Chondrocyte (in vitro differentiated cells): Measurements from ENCODE around the gene TNRC6C. TPM values are rescaled to one million over a fixed set of nuclear protein-coding genes. Genes with fewer than 3 reads are reported as not detected.

Source experiments
- DNase-seq: peaks from one replicate; pipeline ENCODE4 v3.0.0; 2021; ENCODE audit warnings: mixed read lengths, low spot score
- H3K27ac Mint-ChIP-seq: one replicate; pipeline ENCODE4 v1.8.0; 2021; ENCODE audit warnings: mild to moderate bottlenecking, moderate library complexity, mixed read lengths; ENCODE audit not compliant: unreplicated experiment
- H3K27me3 Mint-ChIP-seq: 2 replicates; pipeline ENCODE4 v1.8.0; 2021; ENCODE audit warnings: low read depth, mixed read lengths
- H3K36me3 Mint-ChIP-seq: 2 replicates; pipeline ENCODE4 v1.8.0; 2021; ENCODE audit warnings: low read depth, mixed read lengths
- H3K4me1 Mint-ChIP-seq: 2 replicates; pipeline ENCODE4 v1.8.0; 2021; ENCODE audit warnings: low read depth, mild to moderate bottlenecking, mixed read lengths
- H3K4me3 Mint-ChIP-seq: one replicate; pipeline ENCODE4 v1.8.0; 2021; ENCODE audit warnings: mild to moderate bottlenecking, moderate library complexity, mixed read lengths; ENCODE audit not compliant: unreplicated experiment
- H3K9me3 Mint-ChIP-seq: 2 replicates; pipeline ENCODE4 v1.8.0; 2021; ENCODE audit warnings: low read depth, mixed read lengths
- total RNA-seq: library from RNA; stranded (reverse); gene quantifications from 3 replicates; pipeline ENCODE4 v1.2.1, GENCODE V29; 2021
- TF ChIP-seq, protein P1 (sequence below): fragments of 200-600 bp; sonication (generic); IDR thresholded peaks from 2 replicates; pipeline ENCODE4 v1.5.0; 2021; ENCODE audit warnings: antibody characterized with exemption, mild to moderate bottlenecking, moderate library complexity

Gene TNRC6C
- total RNA-seq, 1 donor from 2014 or later: 19.8 TPM

DNA sequence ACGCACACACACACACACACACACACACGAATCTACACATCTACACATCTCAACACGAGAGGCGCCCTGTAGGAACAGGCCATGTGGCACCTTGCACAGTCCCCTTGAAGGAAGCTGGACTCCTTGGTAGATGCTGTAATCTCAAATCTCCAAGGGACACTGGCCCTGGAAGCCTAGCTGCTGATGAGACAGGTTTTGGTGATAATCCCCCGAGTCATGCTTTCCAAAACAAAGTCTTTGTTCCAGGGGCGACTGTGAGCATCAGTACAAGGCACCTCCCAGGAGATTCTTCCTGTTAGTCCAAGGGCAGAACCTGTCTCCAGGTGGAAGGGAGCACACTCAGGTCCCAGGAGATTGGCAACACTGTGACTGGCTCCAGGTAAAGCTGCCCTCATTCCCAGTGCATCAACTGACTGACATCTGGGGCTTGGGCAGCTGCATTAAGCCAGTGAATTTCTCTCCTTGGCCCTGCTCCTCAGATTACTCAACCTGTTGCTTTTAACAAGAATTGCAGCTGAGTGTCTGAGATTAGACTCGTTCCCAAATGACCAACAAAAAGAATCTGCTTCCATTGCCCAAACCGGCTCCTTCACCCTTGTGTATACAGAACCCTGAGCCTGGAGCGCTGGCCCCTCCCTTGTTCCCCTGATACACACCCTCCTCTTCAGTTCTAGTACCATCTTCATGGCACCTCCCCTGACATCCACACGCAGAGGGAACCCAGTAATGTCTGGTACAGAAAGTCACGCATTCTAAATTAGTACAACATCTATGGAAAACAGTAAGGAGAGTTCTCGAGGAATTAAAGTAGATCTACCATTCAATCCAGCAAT is 13.9 kb upstream of the TNRC6C start:
- Mint-ChIP-seq H3K36me3 (no peaks in the 10 kb centered on the region), H3K27ac (no peak overlapping the region), H3K4me1 (peaks cover 13% of the 10 kb centered on the region), H3K4me3 (no peak overlapping the region), H3K27me3 (peaks cover 7% of the 10 kb centered on the region), H3K9me3 (peaks cover 5% of the 10 kb centered on the region)
- DNase-seq: no peak
- TF ChIP-seq, protein P1, sequence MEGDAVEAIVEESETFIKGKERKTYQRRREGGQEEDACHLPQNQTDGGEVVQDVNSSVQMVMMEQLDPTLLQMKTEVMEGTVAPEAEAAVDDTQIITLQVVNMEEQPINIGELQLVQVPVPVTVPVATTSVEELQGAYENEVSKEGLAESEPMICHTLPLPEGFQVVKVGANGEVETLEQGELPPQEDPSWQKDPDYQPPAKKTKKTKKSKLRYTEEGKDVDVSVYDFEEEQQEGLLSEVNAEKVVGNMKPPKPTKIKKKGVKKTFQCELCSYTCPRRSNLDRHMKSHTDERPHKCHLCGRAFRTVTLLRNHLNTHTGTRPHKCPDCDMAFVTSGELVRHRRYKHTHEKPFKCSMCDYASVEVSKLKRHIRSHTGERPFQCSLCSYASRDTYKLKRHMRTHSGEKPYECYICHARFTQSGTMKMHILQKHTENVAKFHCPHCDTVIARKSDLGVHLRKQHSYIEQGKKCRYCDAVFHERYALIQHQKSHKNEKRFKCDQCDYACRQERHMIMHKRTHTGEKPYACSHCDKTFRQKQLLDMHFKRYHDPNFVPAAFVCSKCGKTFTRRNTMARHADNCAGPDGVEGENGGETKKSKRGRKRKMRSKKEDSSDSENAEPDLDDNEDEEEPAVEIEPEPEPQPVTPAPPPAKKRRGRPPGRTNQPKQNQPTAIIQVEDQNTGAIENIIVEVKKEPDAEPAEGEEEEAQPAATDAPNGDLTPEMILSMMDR: no peak

- no peak overlapping the region for H3K4me3 Mint-ChIP-seq
- peaks cover 20% of the 10 kb centered on the region for H3K27me3 Mint-ChIP-seq
- H3K4me1 Mint-ChIP-seq: peaks cover 13% of the 10 kb centered on the region
- DNase-seq: no peak
- TF ChIP-seq, protein P1: no peak
- H3K9me3 Mint-ChIP-seq: peaks cover 5% of the 10 kb centered on the region
- no peaks in the 10 kb centered on the region for H3K36me3 Mint-ChIP-seq
- no peak overlapping the region for H3K27ac Mint-ChIP-seq
Measured at GRCh38 chr17:77946900-77947645, 11.4 kb upstream of the TNRC6C start.

GRCh38 chr17:77948690-77949114 is 9.8 kb upstream of the TNRC6C start:
- peaks cover 34% of the 10 kb centered on the region for H3K27me3 Mint-ChIP-seq
- no peak overlapping the region for H3K4me3 Mint-ChIP-seq
- peaks cover 10% of the 10 kb centered on the region for H3K4me1 Mint-ChIP-seq
- TF ChIP-seq, protein P1: no peak
- no peak for DNase-seq
- peaks cover 2% of the 10 kb centered on the region for H3K36me3 Mint-ChIP-seq
- H3K9me3 Mint-ChIP-seq: peaks cover 5% of the 10 kb centered on the region
- H3K27ac Mint-ChIP-seq: no peak overlapping the region

DNA sequence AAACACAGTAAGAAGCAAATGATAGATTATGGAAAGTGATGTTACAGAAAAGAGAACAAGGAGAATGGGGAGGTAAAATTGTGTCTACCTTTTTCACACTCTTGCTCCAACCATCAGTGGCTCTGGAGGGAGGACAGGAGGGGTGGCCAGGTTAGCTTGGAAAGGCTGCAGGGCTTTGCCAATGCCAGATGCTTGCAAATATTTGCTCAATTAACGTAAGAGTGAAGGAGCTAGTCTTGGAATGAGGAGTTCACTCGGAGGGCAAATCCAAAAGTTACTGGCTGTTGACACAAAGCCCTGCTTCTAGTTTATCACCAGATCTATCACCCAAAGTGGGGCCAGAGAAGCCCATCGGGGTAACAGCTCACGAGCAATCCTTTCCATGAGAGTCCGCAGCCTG is 7.4 kb upstream of the TNRC6C start:
- TF ChIP-seq, protein P1: no peak
- no peak for DNase-seq
- Mint-ChIP-seq H3K4me1 (peaks cover 5% of the 10 kb centered on the region), H3K4me3 (no peak overlapping the region), H3K27ac (no peak overlapping the region), H3K36me3 (peaks cover 2% of the 10 kb centered on the region), H3K27me3 (peaks cover 40% of the 10 kb centered on the region), H3K9me3 (peaks cover 5% of the 10 kb centered on the region)

DNA sequence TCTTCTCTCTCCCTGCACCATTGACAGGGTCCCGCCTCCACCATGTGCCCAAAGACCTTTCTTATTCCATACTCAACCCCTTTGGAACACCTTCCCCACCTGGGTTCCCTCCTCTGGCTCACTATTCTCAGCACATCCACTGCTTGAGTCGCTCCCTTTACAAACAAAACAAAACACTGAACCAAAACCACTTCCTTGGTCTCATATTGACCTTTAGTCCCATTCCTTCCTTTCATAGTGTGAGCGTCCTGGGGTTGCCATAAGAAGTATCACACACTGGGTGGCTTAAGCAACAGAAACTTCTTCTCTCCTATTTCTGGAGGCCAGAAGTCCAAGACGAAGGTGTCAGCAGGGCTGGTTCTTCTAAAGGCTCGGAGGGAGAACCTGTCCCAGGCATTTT is 6.1 kb upstream of the TNRC6C start:
- Mint-ChIP-seq H3K27me3 (peaks cover 42% of the 10 kb centered on the region), H3K9me3 (peaks cover 5% of the 10 kb centered on the region), H3K36me3 (peaks cover 2% of the 10 kb centered on the region), H3K27ac (no peak overlapping the region), H3K4me1 (peaks cover 8% of the 10 kb centered on the region), H3K4me3 (no peak overlapping the region)
- TF ChIP-seq, protein P1: no peak
- DNase-seq: no peak
